Neural crest cell (in vitro differentiated cells): ENCODE measurements around the gene WWTR1. TPM values are rescaled to one million over a fixed set of nuclear protein-coding genes. Genes with fewer than 3 reads are reported as not detected.
A peak's percentile ranks its signal among the peaks of the same experiment; 100 is the strongest.

Experiments
- DNase-seq: peaks from one replicate; pipeline ENCODE4 v3.0.0; 2021; ENCODE audit warnings: low read depth, mixed read lengths, low spot score
- H3K27ac Mint-ChIP-seq: one replicate; pipeline ENCODE4 v1.8.0; 2021; ENCODE audit warnings: mild to moderate bottlenecking, mixed read lengths; ENCODE audit not compliant: unreplicated experiment
- H3K27me3 Mint-ChIP-seq: 2 replicates; pipeline ENCODE4 v1.8.0; 2021; ENCODE audit warnings: low read depth, mild to moderate bottlenecking, mixed read lengths
- H3K36me3 Mint-ChIP-seq: 2 replicates; pipeline ENCODE4 v1.8.0; 2021; ENCODE audit warnings: low read depth, mild to moderate bottlenecking, mixed read lengths
- H3K4me1 Mint-ChIP-seq: 2 replicates; pipeline ENCODE4 v1.8.0; 2021; ENCODE audit warnings: mixed read lengths
- H3K4me3 Mint-ChIP-seq: one replicate; pipeline ENCODE4 v1.8.0; 2021; ENCODE audit warnings: mild to moderate bottlenecking, mixed read lengths
- H3K9me3 Mint-ChIP-seq: 2 replicates; pipeline ENCODE4 v1.8.0; 2021; ENCODE audit warnings: mixed read lengths
- CTCF ChIP-seq: fragments of 200-600 bp; sonication (generic); conservative IDR thresholded peaks from 2 replicates; pipeline ENCODE4 v1.5.0; 2021; ENCODE audit warnings: antibody characterized with exemption, mild to moderate bottlenecking
- total RNA-seq: library from RNA; stranded (reverse); gene quantifications from 2 replicates; pipeline ENCODE4 v1.2.1, GENCODE V29; 2021

The WWTR1 gene
- total RNA-seq, 1 donor from 2014 or later, result 35.6 TPM

GRCh38 chr3:149608987-149609386 is 48.8 kb downstream of the WWTR1 start:
- Mint-ChIP-seq H3K4me3 (no peak overlapping the region), H3K9me3 (no peaks in the 10 kb centered on the region), H3K36me3 (no peaks in the 10 kb centered on the region), H3K27me3 (no peaks in the 10 kb centered on the region), H3K4me1 (peaks cover 42% of the 10 kb centered on the region), H3K27ac (no peak overlapping the region)
- no peak for DNase-seq
- no peak for TF ChIP-seq CTCF

- H3K27me3 Mint-ChIP-seq, result no peaks in the 10 kb centered on the region
- no peaks in the 10 kb centered on the region for H3K36me3 Mint-ChIP-seq
- no peak overlapping the region for H3K27ac Mint-ChIP-seq
- DNase-seq, result no peak
- TF ChIP-seq CTCF, result no peak
- H3K4me3 Mint-ChIP-seq, result no peak overlapping the region
- peaks cover 51% of the 10 kb centered on the region for H3K4me1 Mint-ChIP-seq
- H3K9me3 Mint-ChIP-seq, result no peaks in the 10 kb centered on the region
These were observed 51.9 kb downstream of the WWTR1 start for GRCh38 chr3:149605902-149606301.

GRCh38 chr3:149604125-149604875 is 53.5 kb downstream of the WWTR1 start:
- DNase-seq, result no peak
- TF ChIP-seq CTCF, result no peak
- Mint-ChIP-seq H3K27ac (peak overlapping the region; percentile 6), H3K27me3 (no peaks in the 10 kb centered on the region), H3K4me3 (no peak overlapping the region), H3K9me3 (no peaks in the 10 kb centered on the region), H3K36me3 (no peaks in the 10 kb centered on the region), H3K4me1 (peaks cover 36% of the 10 kb centered on the region)

GRCh38 chr3:149603126-149604074 is 54.4 kb downstream of the WWTR1 start:
- no peak for DNase-seq
- no peaks in the 10 kb centered on the region for H3K27me3 Mint-ChIP-seq
- no peaks in the 10 kb centered on the region for H3K9me3 Mint-ChIP-seq
- H3K4me3 Mint-ChIP-seq, result no peak overlapping the region
- H3K36me3 Mint-ChIP-seq, result no peaks in the 10 kb centered on the region
- no peak for TF ChIP-seq CTCF
- peak overlapping the region; percentile 79 for H3K27ac Mint-ChIP-seq
- H3K4me1 Mint-ChIP-seq, result peaks cover 36% of the 10 kb centered on the region

- no peaks in the 10 kb centered on the region for H3K27me3 Mint-ChIP-seq
- TF ChIP-seq CTCF, result no peak
- no peak overlapping the region for H3K27ac Mint-ChIP-seq
- H3K4me3 Mint-ChIP-seq, result no peak overlapping the region
- H3K4me1 Mint-ChIP-seq, result peaks cover 32% of the 10 kb centered on the region
- H3K9me3 Mint-ChIP-seq, result no peaks in the 10 kb centered on the region
- DNase-seq, result no peak
- no peaks in the 10 kb centered on the region for H3K36me3 Mint-ChIP-seq
These were observed 57.2 kb downstream of the WWTR1 start for GRCh38 chr3:149600634-149601033.
